Glomerular visceral epithelial cell (primary cell): ENCODE data around the gene KTN1.

Experiments used
- DNase-seq: peaks from one replicate; pipeline ENCODE4 v3.0.0-alpha.2; 2016; ENCODE audit errors: extremely low spot score

KTN1 gene

GRCh38 chr14:55579724-55580469 is at the start of gene KTN1:
Gene KTN1 (plus strand): TSS chr14:55580207. CDS start chr14:55612049, 31,842 bp downstream.
- DNase-seq = peak; percentile 86

GRCh38 chr14:55530464-55530863 is 49.5 kb upstream of the KTN1 start:
- no peak for DNase-seq

GRCh38 chr14:55532645-55533344 is 47.2 kb upstream of the KTN1 start:
- no peak for DNase-seq

GRCh38 chr14:55533960-55534359 is 46.0 kb upstream of the KTN1 start:
- no peak for DNase-seq

- no peak for DNase-seq
Observed at GRCh38 chr14:55535516-55536203, 44.3 kb upstream of the KTN1 start.

GRCh38 chr14:55536204-55536708 is 43.8 kb upstream of the KTN1 start:
- DNase-seq = no peak

GRCh38 chr14:55537782-55538181 is 42.2 kb upstream of the KTN1 start:
- DNase-seq = no peak

GRCh38 chr14:55539975-55540374 is 40.0 kb upstream of the KTN1 start:
- DNase-seq = no peak

- DNase-seq = no peak
Observed at GRCh38 chr14:55540847-55541773, 38.9 kb upstream of the KTN1 start.

- no peak for DNase-seq
Observed at GRCh38 chr14:55545779-55546178, 34.2 kb upstream of the KTN1 start.

- no peak for DNase-seq
Observed at GRCh38 chr14:55546212-55546874, 33.7 kb upstream of the KTN1 start.

- peak; percentile 40 for DNase-seq
Observed at GRCh38 chr14:55547650-55548315, 32.2 kb upstream of the KTN1 start.

GRCh38 chr14:55553791-55554190 is 26.2 kb upstream of the KTN1 start:
- DNase-seq = no peak

- DNase-seq = peak; percentile 99
Observed at GRCh38 chr14:55556929-55557623, 22.9 kb upstream of the KTN1 start.

- no peak for DNase-seq
Observed at GRCh38 chr14:55562135-55562534, 17.9 kb upstream of the KTN1 start.

- DNase-seq = no peak
Observed at GRCh38 chr14:55568618-55569017, 11.4 kb upstream of the KTN1 start.

- no peak for DNase-seq
Observed at GRCh38 chr14:55571125-55571889, 8.7 kb upstream of the KTN1 start.

- no peak for DNase-seq
Observed at GRCh38 chr14:55572578-55572977, 7.4 kb upstream of the KTN1 start.

GRCh38 chr14:55574988-55575387 is 5.0 kb upstream of the KTN1 start:
- DNase-seq = no peak
